ENCODE results near the gene AMBRA1.

The AMBRA1 gene

GRCh38 chr11:46582588-46582987, 11.2 kb downstream of the AMBRA1 start:
- Histone ChIP-seq H3K27me3 (ENCODE audit: low read length) (no peaks in the 10 kb centered on the region), H3F3A (ENCODE audit: insufficient read depth) (0 out of 2 replicates have a peak, but pooled peaks cover 4% of the 10 kb centered on the region), H3K4me2 (ENCODE audit: low read depth, low read length, poor library complexity, severe bottlenecking) (no peak overlapping the region), H4K20me1 (ENCODE audit: low read depth, low read length) (no peaks in the 10 kb centered on the region), H3K79me2 (ENCODE audit: insufficient read depth, low read length) (peaks cover 71% of the 10 kb centered on the region), H3K9me3 (ENCODE audit: insufficient read depth, low read length) (no peaks in the 10 kb centered on the region), H3K36me3 (ENCODE audit: low read length) (no peaks in the 10 kb centered on the region), H3K4me3 (ENCODE audit: insufficient read depth, low read length, poor library complexity, severe bottlenecking) (no peak overlapping the region), H2AFZ (ENCODE audit: low read depth, low read length, severe bottlenecking) (no peak overlapping the region), H3K9me2 (replicated peaks; ENCODE audit: insufficient read depth, low read length) (no peaks in the 10 kb centered on the region), H3K27ac (ENCODE audit: low read depth, low read length) (no peak overlapping the region), H3K9ac (ENCODE audit: low read length) (no peak overlapping the region)
- TF ChIP-seq EZH2phosphoT487 (conservative IDR thresholded peaks at IDR 0.05; ENCODE audit: low read length), result no peak
- TF ChIP-seq, protein P1, sequence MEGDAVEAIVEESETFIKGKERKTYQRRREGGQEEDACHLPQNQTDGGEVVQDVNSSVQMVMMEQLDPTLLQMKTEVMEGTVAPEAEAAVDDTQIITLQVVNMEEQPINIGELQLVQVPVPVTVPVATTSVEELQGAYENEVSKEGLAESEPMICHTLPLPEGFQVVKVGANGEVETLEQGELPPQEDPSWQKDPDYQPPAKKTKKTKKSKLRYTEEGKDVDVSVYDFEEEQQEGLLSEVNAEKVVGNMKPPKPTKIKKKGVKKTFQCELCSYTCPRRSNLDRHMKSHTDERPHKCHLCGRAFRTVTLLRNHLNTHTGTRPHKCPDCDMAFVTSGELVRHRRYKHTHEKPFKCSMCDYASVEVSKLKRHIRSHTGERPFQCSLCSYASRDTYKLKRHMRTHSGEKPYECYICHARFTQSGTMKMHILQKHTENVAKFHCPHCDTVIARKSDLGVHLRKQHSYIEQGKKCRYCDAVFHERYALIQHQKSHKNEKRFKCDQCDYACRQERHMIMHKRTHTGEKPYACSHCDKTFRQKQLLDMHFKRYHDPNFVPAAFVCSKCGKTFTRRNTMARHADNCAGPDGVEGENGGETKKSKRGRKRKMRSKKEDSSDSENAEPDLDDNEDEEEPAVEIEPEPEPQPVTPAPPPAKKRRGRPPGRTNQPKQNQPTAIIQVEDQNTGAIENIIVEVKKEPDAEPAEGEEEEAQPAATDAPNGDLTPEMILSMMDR (IDR thresholded peaks at IDR 0.05; ENCODE audit: insufficient read depth, low read length, poor library complexity, severe bottlenecking), result no peak

- no peak overlapping the region for H3K27ac ChIP-seq (ENCODE audit: low read depth, low read length)
- H3K9ac ChIP-seq (ENCODE audit: low read length), result no peak overlapping the region
- TF ChIP-seq, protein P1 (IDR thresholded peaks at IDR 0.05; ENCODE audit: insufficient read depth, low read length, poor library complexity, severe bottlenecking), result no peak
- TF ChIP-seq EZH2phosphoT487 (conservative IDR thresholded peaks at IDR 0.05; ENCODE audit: low read length), result no peak
- no peaks in the 10 kb centered on the region for H3K9me2 ChIP-seq (replicated peaks; ENCODE audit: insufficient read depth, low read length)
- H4K20me1 ChIP-seq (ENCODE audit: low read depth, low read length), result no peaks in the 10 kb centered on the region
- H3K36me3 ChIP-seq (ENCODE audit: low read length), result no peaks in the 10 kb centered on the region
- no peaks in the 10 kb centered on the region for H3K27me3 ChIP-seq (ENCODE audit: low read length)
- no peaks in the 10 kb centered on the region for H3F3A ChIP-seq (ENCODE audit: insufficient read depth)
- no peak overlapping the region for H3K4me3 ChIP-seq (ENCODE audit: insufficient read depth, low read length, poor library complexity, severe bottlenecking)
- H2AFZ ChIP-seq (ENCODE audit: low read depth, low read length, severe bottlenecking), result no peak overlapping the region
- H3K9me3 ChIP-seq (ENCODE audit: insufficient read depth, low read length), result no peaks in the 10 kb centered on the region
- H3K79me2 ChIP-seq (ENCODE audit: insufficient read depth, low read length), result peaks cover 80% of the 10 kb centered on the region
- no peak overlapping the region for H3K4me2 ChIP-seq (ENCODE audit: low read depth, low read length, poor library complexity, severe bottlenecking)
Observed at GRCh38 chr11:46577058-46577457, 16.8 kb downstream of the AMBRA1 start.

- no peaks in the 10 kb centered on the region for H3K9me2 ChIP-seq (replicated peaks; ENCODE audit: insufficient read depth, low read length)
Observed at GRCh38 chr11:46574656-46575055, 19.2 kb downstream of the AMBRA1 start.

More at GRCh38 chr11:46574656-46575055, 19.2 kb downstream of the AMBRA1 start:
- Histone ChIP-seq H3K79me2 (ENCODE audit: insufficient read depth, low read length) (peaks cover 77% of the 10 kb centered on the region), H3F3A (ENCODE audit: insufficient read depth) (no peaks in the 10 kb centered on the region), H3K4me3 (ENCODE audit: insufficient read depth, low read length, poor library complexity, severe bottlenecking) (no peak overlapping the region), H4K20me1 (ENCODE audit: low read depth, low read length) (no peaks in the 10 kb centered on the region), H3K9ac (ENCODE audit: low read length) (no peak overlapping the region), H3K36me3 (ENCODE audit: low read length) (no peaks in the 10 kb centered on the region), H3K27ac (ENCODE audit: low read depth, low read length) (no peak overlapping the region), H3K27me3 (ENCODE audit: low read length) (no peaks in the 10 kb centered on the region), H2AFZ (ENCODE audit: low read depth, low read length, severe bottlenecking) (no peak overlapping the region), H3K4me2 (ENCODE audit: low read depth, low read length, poor library complexity, severe bottlenecking) (no peak overlapping the region), H3K9me3 (ENCODE audit: insufficient read depth, low read length) (no peaks in the 10 kb centered on the region)
- TF ChIP-seq, protein P1 (IDR thresholded peaks at IDR 0.05; ENCODE audit: insufficient read depth, low read length, poor library complexity, severe bottlenecking), result no peak
- TF ChIP-seq EZH2phosphoT487 (conservative IDR thresholded peaks at IDR 0.05; ENCODE audit: low read length), result no peak
